Natural killer cell (primary cell): Measurements from ENCODE around the gene TXNRD3. TPM values are rescaled to one million over a fixed set of nuclear protein-coding genes. Genes with fewer than 3 reads are reported as not detected.

Source experiments
- ATAC-seq, 3 donors: fragments of 150-1000 bp in 2 of 3; fragments of 200-7000 bp in 1 of 3; cut with Tn5 transposase; 1 replicate in 1 of 3; 2 replicates in 2 of 3; pipeline ENCODE4 v1.10.0; 2021; ENCODE audit warnings: mild to moderate bottlenecking in 2 of 3, moderate library complexity in 2 of 3
- DNase-seq, 2 donors: peaks; one replicate each; pipeline versions ENCODE4 v3.0.0 to v3.0.0-alpha.2; 2013 to 2021; ENCODE audit warnings: mixed read lengths in 1 of 2
- H3K27ac ChIP-seq: one replicate; pipeline ENCODE4 v1.5.1; 2013; ENCODE audit warnings: mild to moderate bottlenecking, low read length
- H3K27me3 ChIP-seq: one replicate; pipeline ENCODE4 v1.6.1; 2013; ENCODE audit warnings: low read length; ENCODE audit not compliant: control insufficient read depth, insufficient read depth
- H3K36me3 ChIP-seq: one replicate; pipeline ENCODE4 v1.6.1; 2013; ENCODE audit warnings: low read length; ENCODE audit not compliant: control insufficient read depth, insufficient read depth
- H3K4me1 ChIP-seq: one replicate; pipeline ENCODE4 v1.6.1; 2013; ENCODE audit warnings: low read length; ENCODE audit not compliant: control insufficient read depth, insufficient read depth
- H3K4me3 ChIP-seq: one replicate; pipeline ENCODE4 v1.5.1; 2013; ENCODE audit warnings: low read length
- H3K9me3 ChIP-seq: one replicate; pipeline ENCODE4 v1.6.1; 2013; ENCODE audit warnings: low read length; ENCODE audit not compliant: control insufficient read depth, insufficient read depth
- H3K27ac Mint-ChIP-seq, 2 donors: one replicate each; pipeline ENCODE4 v1.8.0; 2022; ENCODE audit warnings: mild to moderate bottlenecking in 2 of 2, mixed read lengths in 2 of 2, moderate library complexity in 1 of 2
- H3K27me3 Mint-ChIP-seq, 2 donors: one replicate each; pipeline ENCODE4 v1.8.0; 2022; ENCODE audit warnings: low read depth in 2 of 2, mixed read lengths in 2 of 2
- H3K36me3 Mint-ChIP-seq: one replicate; pipeline ENCODE4 v1.8.0; 2022; ENCODE audit warnings: mixed read lengths
- H3K4me1 Mint-ChIP-seq, 2 donors: one replicate each; pipeline ENCODE4 v1.8.0; 2022; ENCODE audit warnings: mixed read lengths in 2 of 2
- H3K4me3 Mint-ChIP-seq: one replicate; pipeline ENCODE4 v1.8.0; 2022; ENCODE audit warnings: mild to moderate bottlenecking, moderate library complexity, mixed read lengths
- H3K9me3 Mint-ChIP-seq, 2 donors: one replicate each; pipeline ENCODE4 v1.8.0; 2022; ENCODE audit warnings: mixed read lengths in 2 of 2
- WGBS: methylation state at CpG from one replicate; pipeline ENCODE4 v1.1.7; 2013; ENCODE audit warnings: missing lambda C conversion rate; ENCODE audit not compliant: insufficient coverage; 5-methylcytosine and 5-hydroxymethylcytosine counted together
- intact Hi-C: fragments of 100-400 bp; cut with micrococcal nuclease; formaldehyde crosslinking; loops from one replicate; pipeline ENCODE4 v1.14.2; 2022
- total RNA-seq, 4 donors: library from RNA; stranded (reverse); fragments of 120-200 nt in 1 of 4; gene quantifications; one replicate each; pipeline versions ENCODE4 v1.2.3 to v1.2.4, GENCODE V29; 2013 to 2022
- TF ChIP-seq, protein P1 (sequence below): fragments of 200-600 bp; IDR thresholded peaks from one replicate; pipeline ENCODE4 v1.8.0; 2022; ENCODE audit warnings: antibody characterized with exemption

TXNRD3 gene
- total RNA-seq, 3 donors from 2014 or later (not counting 1 experiment from before 2014, with no cell fraction given) = 0.77 to 1.1 (median 0.80) TPM

DNA sequence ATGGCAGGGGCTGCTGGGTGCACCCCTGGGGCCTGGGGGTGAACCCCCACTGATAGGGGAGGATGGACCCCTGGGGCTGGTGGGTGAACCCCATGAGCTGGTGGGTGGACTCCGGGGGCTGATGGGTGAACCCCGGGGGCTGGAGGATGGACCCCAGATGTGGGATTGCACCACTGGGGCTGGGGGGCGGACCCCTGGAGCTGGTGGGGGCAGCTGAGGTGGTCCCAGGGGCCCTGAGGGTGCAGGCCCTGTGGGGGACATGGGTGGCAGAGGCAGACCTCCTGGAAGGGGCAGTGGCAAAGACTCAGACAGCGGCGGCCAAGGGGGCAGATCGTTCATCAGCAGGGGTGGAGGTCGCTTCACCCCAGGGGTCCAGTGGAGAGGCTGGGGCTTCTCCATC is 17.4 kb upstream of the TXNRD3 start:
- Histone ChIP-seq H3K9me3 (peaks cover 8% of the 10 kb centered on the region), H3K4me1 (no peaks in the 10 kb centered on the region), H3K4me3 (no peak overlapping the region), H3K27me3 (no peaks in the 10 kb centered on the region), H3K36me3 (no peaks in the 10 kb centered on the region), H3K27ac (no peak overlapping the region)
- TF ChIP-seq, protein P1, sequence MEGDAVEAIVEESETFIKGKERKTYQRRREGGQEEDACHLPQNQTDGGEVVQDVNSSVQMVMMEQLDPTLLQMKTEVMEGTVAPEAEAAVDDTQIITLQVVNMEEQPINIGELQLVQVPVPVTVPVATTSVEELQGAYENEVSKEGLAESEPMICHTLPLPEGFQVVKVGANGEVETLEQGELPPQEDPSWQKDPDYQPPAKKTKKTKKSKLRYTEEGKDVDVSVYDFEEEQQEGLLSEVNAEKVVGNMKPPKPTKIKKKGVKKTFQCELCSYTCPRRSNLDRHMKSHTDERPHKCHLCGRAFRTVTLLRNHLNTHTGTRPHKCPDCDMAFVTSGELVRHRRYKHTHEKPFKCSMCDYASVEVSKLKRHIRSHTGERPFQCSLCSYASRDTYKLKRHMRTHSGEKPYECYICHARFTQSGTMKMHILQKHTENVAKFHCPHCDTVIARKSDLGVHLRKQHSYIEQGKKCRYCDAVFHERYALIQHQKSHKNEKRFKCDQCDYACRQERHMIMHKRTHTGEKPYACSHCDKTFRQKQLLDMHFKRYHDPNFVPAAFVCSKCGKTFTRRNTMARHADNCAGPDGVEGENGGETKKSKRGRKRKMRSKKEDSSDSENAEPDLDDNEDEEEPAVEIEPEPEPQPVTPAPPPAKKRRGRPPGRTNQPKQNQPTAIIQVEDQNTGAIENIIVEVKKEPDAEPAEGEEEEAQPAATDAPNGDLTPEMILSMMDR = no peak
- DNase-seq = no peak
- no peak for ATAC-seq
- no peaks in the 10 kb centered on the region for H3K4me1 Mint-ChIP-seq
- 89% methylated on average over 7 of the region's 7 CpGs for WGBS
- peaks cover 17% of the 10 kb centered on the region for H3K36me3 Mint-ChIP-seq
- intact Hi-C loops = no loop called here
- peaks cover 9 to 24% of the 10 kb centered on the region in 2 donors for H3K27me3 Mint-ChIP-seq
- H3K4me3 Mint-ChIP-seq = no peak overlapping the region
- no peak overlapping the region for H3K27ac Mint-ChIP-seq
- peaks cover 0 to 5% of the 10 kb centered on the region in 2 donors for H3K9me3 Mint-ChIP-seq

DNA sequence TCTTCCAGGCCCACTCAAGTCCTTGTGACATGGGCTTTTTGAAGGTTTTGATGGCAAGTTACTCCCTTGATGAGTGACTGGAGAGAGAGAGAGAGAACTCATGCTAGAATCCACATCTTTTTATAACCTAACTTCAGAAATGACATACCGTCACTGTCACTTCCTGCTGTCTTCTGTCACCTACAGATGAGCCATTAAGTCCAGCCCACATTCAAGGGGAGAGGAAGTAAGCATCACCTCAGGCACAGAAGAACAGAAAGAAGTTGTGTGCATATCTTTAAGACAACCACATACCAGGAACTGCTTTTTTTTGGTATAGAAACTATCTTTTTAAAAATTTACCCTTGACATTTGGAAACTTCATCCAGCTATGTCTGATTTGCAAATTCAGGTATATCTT is 16.6 kb upstream of the TXNRD3 start:
- no peaks in the 10 kb centered on the region for H3K36me3 ChIP-seq
- Mint-ChIP-seq H3K4me1 (peaks cover 2% of the 10 kb centered on the region in 2 donors), H3K4me3 (no peak overlapping the region), H3K27me3 (peaks cover 7 to 17% of the 10 kb centered on the region in 2 donors), H3K9me3 (peaks cover 0 to 5% of the 10 kb centered on the region in 2 donors), H3K36me3 (peaks cover 17% of the 10 kb centered on the region), H3K27ac (peak overlapping the region in 1 of 2 donors; percentile 53)
- TF ChIP-seq, protein P1 = no peak
- H3K4me1 ChIP-seq = no peaks in the 10 kb centered on the region
- peak; percentile 45 to 78 (median 75) for ATAC-seq
- intact Hi-C loops = no loop called here
- H3K27me3 ChIP-seq = no peaks in the 10 kb centered on the region
- peak in 1 of 2 donors; percentile 18 for DNase-seq
- H3K27ac ChIP-seq = no peak overlapping the region
- whole genome bisulfite sequencing = 0% methylated on average over 1 of the region's 1 CpG
- H3K9me3 ChIP-seq = peaks cover 8% of the 10 kb centered on the region
- no peak overlapping the region for H3K4me3 ChIP-seq

DNA sequence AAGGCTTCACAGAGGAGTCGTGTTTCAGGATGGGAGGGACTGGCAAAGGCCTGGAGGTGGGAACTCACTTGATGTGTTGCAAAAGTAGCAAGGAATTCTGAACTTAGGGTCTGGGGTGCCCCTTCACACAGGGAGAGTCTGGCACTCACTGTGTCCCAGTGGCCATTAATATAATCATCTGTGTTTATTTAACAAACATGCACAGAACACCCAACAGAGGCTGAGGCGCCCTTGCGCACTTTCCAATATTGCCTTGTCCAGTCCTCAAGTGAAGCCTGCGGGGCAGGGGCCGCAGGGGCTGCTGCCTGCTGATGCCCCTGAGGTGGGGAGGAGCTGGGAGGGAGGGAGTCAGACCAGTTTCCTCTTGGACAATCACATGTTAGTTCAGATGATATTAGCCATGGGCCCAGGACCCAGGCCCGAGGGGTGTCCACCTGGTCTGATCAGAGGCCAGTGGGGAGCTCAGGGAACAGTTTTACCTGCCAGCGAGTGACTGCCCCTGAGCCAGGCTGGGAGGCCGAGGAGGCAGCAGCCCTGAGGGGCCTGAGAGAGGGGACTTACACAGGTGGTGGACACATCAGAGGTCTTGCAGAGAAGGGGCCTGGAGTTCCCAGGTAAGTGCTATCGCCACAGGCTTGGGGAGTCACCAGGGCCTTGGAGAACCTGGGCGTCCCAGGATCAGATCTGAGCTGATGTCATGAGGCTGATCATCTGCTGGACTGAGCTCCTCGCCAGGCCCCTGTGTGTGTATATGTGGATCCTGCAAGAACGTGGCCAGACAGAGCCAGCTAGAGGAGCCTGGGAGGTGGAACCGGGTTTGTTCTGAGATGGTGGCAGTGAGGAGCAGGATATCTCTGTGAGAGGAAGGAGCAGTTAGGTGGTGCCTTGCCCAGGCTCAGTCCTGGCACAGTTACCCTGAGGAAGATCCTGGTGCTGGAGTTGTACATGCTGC is 13.8 kb upstream of the TXNRD3 start:
- H3K27ac Mint-ChIP-seq = no peak overlapping the region
- ATAC-seq (no peak), DNase-seq (no peak)
- peaks cover 8% of the 10 kb centered on the region for H3K4me1 ChIP-seq
- H3K27ac ChIP-seq = no peak overlapping the region
- TF ChIP-seq, protein P1 = no peak
- H3K4me3 ChIP-seq = no peak overlapping the region
- intact Hi-C loops = no loop called here
- H3K4me1 Mint-ChIP-seq = peaks cover 16 to 17% of the 10 kb centered on the region in 2 donors
- no peaks in the 10 kb centered on the region for H3K27me3 ChIP-seq
- peaks cover 4 to 6% of the 10 kb centered on the region in 2 donors for H3K27me3 Mint-ChIP-seq
- H3K9me3 ChIP-seq = peaks cover 8% of the 10 kb centered on the region
- no peaks in the 10 kb centered on the region for H3K36me3 ChIP-seq
- no peak overlapping the region for H3K4me3 Mint-ChIP-seq
- peaks cover 10% of the 10 kb centered on the region for H3K36me3 Mint-ChIP-seq
- peaks cover 0 to 5% of the 10 kb centered on the region in 2 donors for H3K9me3 Mint-ChIP-seq
- 94% methylated on average over 13 of the region's 13 CpGs for WGBS
